Activated CD4-positive, alpha-beta T cell treated with anti-CD3 and anti-CD28 coated beads, Interleukin-2, amount 10 ng/mL, durations not matched to agents 24 days and 14 days (primary cell): Measurements from ENCODE around the gene IAH1. TPM values are rescaled to one million over a fixed set of nuclear protein-coding genes. Genes with fewer than 3 reads are reported as not detected.

ENCODE experiments used
- DNase-seq: peaks from one replicate; pipeline ENCODE4 v3.0.0; 2022
- H3K27ac Mint-ChIP-seq: one replicate; pipeline ENCODE4 v1.8.0; 2022; ENCODE audit warnings: mild to moderate bottlenecking, mixed read lengths
- H3K27me3 Mint-ChIP-seq: one replicate; pipeline ENCODE4 v1.8.0; 2022; ENCODE audit warnings: mixed read lengths
- H3K36me3 Mint-ChIP-seq: one replicate; pipeline ENCODE4 v1.8.0; 2022; ENCODE audit warnings: low read depth, mild to moderate bottlenecking, mixed read lengths
- H3K4me1 Mint-ChIP-seq: one replicate; pipeline ENCODE4 v1.8.0; 2021; ENCODE audit warnings: mixed read lengths
- H3K4me3 Mint-ChIP-seq: one replicate; pipeline ENCODE4 v1.8.0; 2022; ENCODE audit warnings: mild to moderate bottlenecking, moderate library complexity, mixed read lengths
- H3K9me3 Mint-ChIP-seq: one replicate; pipeline ENCODE4 v1.8.0; 2021; ENCODE audit warnings: mixed read lengths
- intact Hi-C: fragments of 100-400 bp; cut with micrococcal nuclease; formaldehyde crosslinking; loops from one replicate; pipeline ENCODE4 v1.15.1; 2023
- total RNA-seq: library from RNA; stranded (reverse); gene quantifications from 2 replicates; pipeline ENCODE4 v1.2.3, GENCODE V29; 2022

Gene IAH1
- total RNA-seq, 1 donor from 2014 or later = 78.6 TPM

DNA sequence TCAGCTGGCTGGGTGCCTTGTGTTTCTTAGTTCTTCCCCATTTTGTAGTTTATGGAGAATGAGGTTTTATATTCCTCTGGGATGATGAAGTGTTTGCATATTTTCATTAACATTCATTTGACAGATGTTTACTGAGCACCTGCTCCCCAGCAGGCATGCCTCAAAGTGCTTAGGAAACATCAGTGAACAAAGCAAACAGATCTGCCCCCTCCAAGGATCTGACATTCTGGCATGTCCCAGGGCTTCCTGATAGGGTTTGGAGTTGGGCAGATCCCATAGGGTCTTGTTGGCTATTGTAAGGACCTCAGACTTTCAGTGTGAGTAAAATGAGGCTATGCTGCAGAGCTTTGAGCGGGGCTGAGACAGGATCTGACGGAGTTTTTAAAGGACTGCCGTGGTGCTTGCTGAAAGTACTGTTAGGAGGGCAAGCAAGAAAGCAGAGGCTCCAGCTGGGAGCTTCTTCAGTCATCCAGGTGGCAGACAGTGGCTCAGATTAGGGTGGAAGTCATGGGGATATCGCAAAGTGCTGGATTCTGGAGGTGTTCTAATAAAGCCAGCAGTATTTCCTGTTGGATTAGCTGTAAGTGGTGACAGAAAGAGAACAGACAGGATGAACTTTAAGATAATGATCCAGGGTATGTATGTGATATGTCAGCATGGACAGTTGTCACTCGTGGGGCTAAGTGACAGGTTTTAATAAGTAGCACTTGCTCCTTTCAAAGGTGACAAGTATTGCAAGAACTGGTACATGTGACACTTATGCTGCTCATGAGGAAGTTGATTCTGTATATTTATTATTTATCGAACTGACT, 11.3 kb upstream of the IAH1 start:
- Mint-ChIP-seq H3K36me3 (peaks cover 39% of the 10 kb centered on the region), H3K4me1 (peaks cover 8% of the 10 kb centered on the region), H3K27ac (peak overlapping the region; percentile 49), H3K9me3 (no peaks in the 10 kb centered on the region), H3K4me3 (no peak overlapping the region), H3K27me3 (no peaks in the 10 kb centered on the region)
- no peak for DNase-seq
- intact Hi-C loops = no loop called here

DNA sequence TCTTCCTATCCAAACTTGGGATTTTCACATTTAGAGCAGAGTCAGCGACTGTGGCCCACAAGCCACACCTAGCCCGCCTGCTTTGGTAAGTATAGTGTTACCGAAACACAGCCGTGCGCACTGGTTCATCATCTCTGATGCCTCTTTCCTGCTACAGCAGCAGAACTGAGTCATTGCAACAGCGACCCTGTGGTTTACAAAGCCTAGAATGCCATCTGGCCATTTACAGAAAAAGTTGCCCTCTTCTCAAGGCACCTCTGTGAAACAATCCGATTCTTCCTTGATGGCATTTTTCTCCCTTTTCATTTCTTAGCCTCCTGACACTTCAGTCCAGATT, 10.7 kb upstream of the IAH1 start:
- H3K36me3 Mint-ChIP-seq = peaks cover 38% of the 10 kb centered on the region
- H3K27me3 Mint-ChIP-seq = no peaks in the 10 kb centered on the region
- H3K4me1 Mint-ChIP-seq = peaks cover 8% of the 10 kb centered on the region
- DNase-seq = no peak
- H3K9me3 Mint-ChIP-seq = no peaks in the 10 kb centered on the region
- intact Hi-C loops = no loop called here
- no peak overlapping the region for H3K27ac Mint-ChIP-seq
- H3K4me3 Mint-ChIP-seq = no peak overlapping the region

DNA sequence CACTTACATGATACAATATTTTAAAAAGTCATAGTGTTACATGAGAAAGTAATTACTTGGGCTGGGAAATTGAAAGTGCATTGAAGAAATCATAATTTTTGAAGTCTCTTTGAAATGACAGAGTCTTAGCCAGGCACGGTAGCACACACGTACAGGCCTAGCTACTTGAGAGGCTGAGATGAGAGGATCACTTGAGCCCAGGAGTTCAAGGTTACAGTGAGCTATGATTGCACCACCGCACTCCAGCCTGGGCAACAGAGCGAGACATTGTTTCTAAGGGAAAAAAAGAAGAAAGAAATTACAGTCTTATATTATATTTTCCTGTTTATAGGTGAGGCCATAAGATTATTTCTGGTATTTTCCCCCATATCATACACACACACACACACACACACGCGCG, 9.2 kb upstream of the IAH1 start:
- Mint-ChIP-seq H3K4me3 (no peak overlapping the region), H3K27ac (no peak overlapping the region), H3K4me1 (peaks cover 8% of the 10 kb centered on the region), H3K36me3 (peaks cover 34% of the 10 kb centered on the region), H3K9me3 (no peaks in the 10 kb centered on the region), H3K27me3 (no peaks in the 10 kb centered on the region)
- no peak for DNase-seq
- intact Hi-C loops = no loop called here

- Mint-ChIP-seq H3K36me3 (peaks cover 35% of the 10 kb centered on the region), H3K4me3 (no peak overlapping the region), H3K4me1 (peaks cover 8% of the 10 kb centered on the region), H3K27me3 (no peaks in the 10 kb centered on the region), H3K27ac (no peak overlapping the region), H3K9me3 (no peaks in the 10 kb centered on the region)
- intact Hi-C loops = no loop called here
- DNase-seq = no peak
Observed at GRCh38 chr2:9466147-9466683, 8.1 kb upstream of the IAH1 start.

- intact Hi-C loops = no loop called here
- Mint-ChIP-seq H3K27ac (no peak overlapping the region), H3K36me3 (peaks cover 42% of the 10 kb centered on the region), H3K4me1 (peaks cover 8% of the 10 kb centered on the region), H3K27me3 (no peaks in the 10 kb centered on the region), H3K4me3 (no peak overlapping the region), H3K9me3 (no peaks in the 10 kb centered on the region)
- DNase-seq = no peak
Observed at GRCh38 chr2:9467687-9468086, 6.7 kb upstream of the IAH1 start.

GRCh38 chr2:9471206-9471605, 3.1 kb upstream of the IAH1 start:
- H3K4me1 Mint-ChIP-seq = peaks cover 10% of the 10 kb centered on the region
- no peak overlapping the region for H3K27ac Mint-ChIP-seq
- H3K27me3 Mint-ChIP-seq = no peaks in the 10 kb centered on the region
- H3K36me3 Mint-ChIP-seq = peaks cover 42% of the 10 kb centered on the region
- intact Hi-C loops = loop anchor here (5.0 kb wide), 2 partner anchors 161 to 329 kb away; partner anchors contain the start of gene YWHAQ
- no peak overlapping the region for H3K4me3 Mint-ChIP-seq
- DNase-seq = no peak
- no peaks in the 10 kb centered on the region for H3K9me3 Mint-ChIP-seq

GRCh38 chr2:9472511-9472910, 1.8 kb upstream of the IAH1 start:
- H3K9me3 Mint-ChIP-seq = no peaks in the 10 kb centered on the region
- H3K4me3 Mint-ChIP-seq = no peak overlapping the region
- intact Hi-C loops = loop anchor here (2.0 to 5.0 kb wide), 3 partner anchors 50 to 330 kb away; partner anchors contain the start of genes CPSF3, ITGB1BP1 and YWHAQ
- DNase-seq = no peak
- H3K27me3 Mint-ChIP-seq = no peaks in the 10 kb centered on the region
- peaks cover 22% of the 10 kb centered on the region for H3K4me1 Mint-ChIP-seq
- peaks cover 50% of the 10 kb centered on the region for H3K36me3 Mint-ChIP-seq
- peak overlapping the region; percentile 14 for H3K27ac Mint-ChIP-seq

DNA sequence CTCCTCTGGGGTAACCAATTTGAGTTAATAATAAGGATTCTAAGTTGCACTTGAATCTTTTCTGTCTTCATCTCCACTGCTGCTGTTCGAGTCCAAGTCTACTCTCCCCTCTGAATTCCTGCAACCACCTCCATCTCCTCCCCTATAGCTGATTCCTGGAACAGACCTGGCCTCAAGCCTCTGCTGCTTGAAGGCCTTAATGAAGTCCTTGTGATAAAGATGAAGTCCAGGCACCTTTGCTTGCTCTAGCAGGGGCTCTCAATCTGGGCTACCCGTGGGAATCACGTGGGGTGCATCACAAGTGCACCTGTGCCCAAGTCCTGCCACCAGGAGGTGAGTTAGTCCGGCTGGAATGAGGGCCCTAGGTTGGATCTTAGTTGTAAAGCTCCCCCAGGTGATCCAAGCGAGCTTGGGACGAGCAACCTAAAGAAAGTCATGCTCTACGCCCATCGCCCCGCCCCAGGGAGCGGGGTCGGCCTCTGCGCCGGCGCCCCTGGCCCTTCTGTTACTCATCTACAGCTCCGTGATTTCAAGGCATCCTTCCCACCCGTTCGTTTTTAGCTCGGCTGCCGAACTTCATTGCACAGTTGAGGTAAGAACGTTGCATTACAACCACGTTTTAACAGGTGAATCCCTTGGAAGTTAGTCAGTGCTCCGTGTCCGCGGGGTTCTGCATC, 905 bp upstream of the IAH1 start:
- Mint-ChIP-seq H3K36me3 (peaks cover 52% of the 10 kb centered on the region), H3K4me1 (peaks cover 27% of the 10 kb centered on the region), H3K4me3 (peak overlapping the region; percentile 82), H3K27me3 (no peaks in the 10 kb centered on the region), H3K27ac (peak overlapping the region; percentile 86), H3K9me3 (no peaks in the 10 kb centered on the region)
- DNase-seq = no peak
- intact Hi-C loops = loop anchor here (2.0 to 5.0 kb wide), 3 partner anchors 51 to 331 kb away; partner anchors contain the start of genes CPSF3, ITGB1BP1 and YWHAQ

GRCh38 chr2:9473985-9474360, 378 bp upstream of the IAH1 start:
- Mint-ChIP-seq H3K4me3 (peak overlapping the region; percentile 82), H3K27ac (peak overlapping the region; percentile 86), H3K9me3 (no peaks in the 10 kb centered on the region), H3K36me3 (peaks cover 57% of the 10 kb centered on the region), H3K27me3 (no peaks in the 10 kb centered on the region), H3K4me1 (peaks cover 31% of the 10 kb centered on the region)
- peak; percentile 89 for DNase-seq
- intact Hi-C loops = loop anchor here (2.0 to 5.0 kb wide), 3 partner anchors 51 to 332 kb away; partner anchors contain the start of genes CPSF3, ITGB1BP1 and YWHAQ

DNA sequence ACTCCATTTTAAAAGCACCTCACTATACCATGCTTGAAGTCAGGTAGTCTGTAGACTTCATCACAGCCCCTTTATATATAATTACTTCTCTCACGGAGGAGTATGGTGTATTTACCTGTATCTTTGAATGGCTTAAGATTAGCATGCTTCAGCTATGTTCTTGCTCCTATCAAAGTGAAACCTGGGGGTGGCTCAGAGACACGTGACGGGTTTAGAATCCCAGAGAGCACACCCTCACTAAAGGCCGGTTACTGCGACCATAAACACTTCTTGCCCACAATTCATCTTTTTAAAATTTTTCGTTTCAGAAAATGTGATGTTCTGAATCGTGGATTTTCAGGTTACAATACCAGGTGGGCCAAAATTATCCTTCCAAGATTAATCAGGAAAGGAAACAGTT, 3.6 kb downstream of the IAH1 start:
- no peak overlapping the region for H3K4me3 Mint-ChIP-seq
- peaks cover 52% of the 10 kb centered on the region for H3K36me3 Mint-ChIP-seq
- no peaks in the 10 kb centered on the region for H3K9me3 Mint-ChIP-seq
- intact Hi-C loops = no loop called here
- H3K27ac Mint-ChIP-seq = no peak overlapping the region
- DNase-seq = no peak
- H3K27me3 Mint-ChIP-seq = no peaks in the 10 kb centered on the region
- H3K4me1 Mint-ChIP-seq = peaks cover 34% of the 10 kb centered on the region

DNA sequence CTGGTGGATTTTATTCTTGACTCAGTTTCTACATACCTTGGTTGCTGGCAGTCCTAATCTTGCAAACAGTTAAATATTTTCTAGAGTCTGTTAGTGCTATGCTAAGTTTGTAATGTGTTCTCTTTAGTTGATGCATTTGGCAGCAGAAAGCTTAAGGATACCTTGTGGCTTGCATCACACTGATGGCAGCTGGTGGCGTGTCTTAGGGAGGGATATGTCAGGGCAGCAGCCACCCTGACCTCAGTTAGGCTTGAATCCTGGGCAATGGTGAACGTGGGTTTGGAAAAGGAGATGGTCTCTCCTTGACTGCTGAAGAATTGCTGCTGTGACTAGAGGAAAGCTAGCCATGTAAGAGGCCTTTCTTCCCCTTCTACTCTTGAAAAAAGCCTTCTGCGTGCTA, 4.2 kb downstream of the IAH1 start:
- Mint-ChIP-seq H3K27me3 (no peaks in the 10 kb centered on the region), H3K27ac (no peak overlapping the region), H3K4me1 (peaks cover 31% of the 10 kb centered on the region), H3K4me3 (no peak overlapping the region), H3K9me3 (no peaks in the 10 kb centered on the region), H3K36me3 (peaks cover 50% of the 10 kb centered on the region)
- DNase-seq = no peak
- intact Hi-C loops = no loop called here

GRCh38 chr2:9480157-9480556, 5.8 kb downstream of the IAH1 start:
- intact Hi-C loops = no loop called here
- H3K27ac Mint-ChIP-seq = peak overlapping the region; percentile 51
- H3K4me1 Mint-ChIP-seq = peaks cover 30% of the 10 kb centered on the region
- DNase-seq = no peak
- no peak overlapping the region for H3K4me3 Mint-ChIP-seq
- H3K27me3 Mint-ChIP-seq = no peaks in the 10 kb centered on the region
- H3K9me3 Mint-ChIP-seq = no peaks in the 10 kb centered on the region
- peaks cover 61% of the 10 kb centered on the region for H3K36me3 Mint-ChIP-seq

DNA sequence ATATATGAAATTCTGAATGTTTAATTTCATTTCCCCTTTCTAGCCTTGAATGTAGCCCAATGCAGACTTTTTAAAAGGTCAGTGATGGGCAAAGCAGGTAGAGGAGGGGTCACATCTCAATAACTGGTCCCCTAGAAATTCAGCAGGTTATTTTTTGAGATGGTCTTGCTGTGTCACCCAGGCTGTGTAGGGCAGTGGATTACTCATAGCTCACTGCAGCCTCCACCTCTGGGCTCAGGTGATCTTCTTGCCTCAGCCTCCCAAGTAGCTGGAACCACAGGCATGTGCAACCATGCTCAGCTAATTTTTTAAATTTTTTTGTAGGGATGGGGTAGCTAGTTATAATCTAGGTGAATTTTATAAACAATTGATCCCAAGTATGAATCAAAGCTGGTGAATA, 8.8 kb downstream of the IAH1 start:
- Mint-ChIP-seq H3K27me3 (no peaks in the 10 kb centered on the region), H3K4me3 (no peak overlapping the region), H3K27ac (no peak overlapping the region), H3K9me3 (no peaks in the 10 kb centered on the region), H3K4me1 (peaks cover 9% of the 10 kb centered on the region), H3K36me3 (peaks cover 67% of the 10 kb centered on the region)
- DNase-seq = no peak
- intact Hi-C loops = no loop called here

DNA sequence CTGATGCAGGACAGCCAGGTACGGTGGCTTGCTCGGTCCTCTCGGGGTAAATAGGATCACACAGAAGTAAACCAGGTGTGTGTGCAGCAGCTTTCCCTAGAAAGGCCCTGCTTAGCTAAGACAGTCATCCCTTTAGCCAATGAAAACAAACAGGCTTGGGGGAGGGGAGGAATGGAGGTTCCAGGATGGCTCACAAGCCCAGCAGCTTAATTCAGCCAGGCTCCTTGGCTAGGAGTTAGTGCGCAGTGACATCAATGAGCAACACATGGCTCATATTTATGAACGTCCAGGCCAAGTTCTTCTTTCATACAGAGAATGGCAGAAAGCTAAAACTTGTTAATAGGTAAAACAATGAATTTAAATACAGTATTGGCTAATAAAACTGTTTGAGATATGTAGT, 10.2 kb downstream of the IAH1 start:
- H3K9me3 Mint-ChIP-seq = no peaks in the 10 kb centered on the region
- no peak for DNase-seq
- no peak overlapping the region for H3K4me3 Mint-ChIP-seq
- intact Hi-C loops = no loop called here
- no peaks in the 10 kb centered on the region for H3K27me3 Mint-ChIP-seq
- H3K36me3 Mint-ChIP-seq = peaks cover 67% of the 10 kb centered on the region
- peaks cover 10% of the 10 kb centered on the region for H3K4me1 Mint-ChIP-seq
- no peak overlapping the region for H3K27ac Mint-ChIP-seq
